Kidney epithelial cell (primary cell): ENCODE results near the gene ARL4C. TPM values are rescaled to one million over a fixed set of nuclear protein-coding genes. Genes with fewer than 3 reads are reported as not detected.
"Not testable (repeated sequence)": the region's sequence is repeated elsewhere in the genome, so short reads cannot be mapped to it uniquely, and the experiment has no call there.

Experiments used
- DNase-seq: peaks from one replicate; pipeline ENCODE4 v3.0.0-alpha.2; 2010; ENCODE audit warnings: low read depth
- H3K27me3 ChIP-seq: 2 replicates; pipeline ENCODE4 v1.6.0; 2011; ENCODE audit warnings: low read length; ENCODE audit not compliant: control insufficient read depth, insufficient read depth
- H3K36me3 ChIP-seq: 2 replicates; pipeline ENCODE4 v1.5.1; 2011; ENCODE audit warnings: low read length; ENCODE audit not compliant: control insufficient read depth, insufficient read depth
- H3K4me3 ChIP-seq: 2 replicates; pipeline ENCODE4 v1.5.1; 2011; ENCODE audit warnings: low read depth, mild to moderate bottlenecking, control low read depth, low read length
- CTCF ChIP-seq: IDR thresholded peaks from 2 replicates; pipeline ENCODE4 v1.5.1; 2011; ENCODE audit warnings: mild to moderate bottlenecking, moderate library complexity, low read length, control low read depth, inconsistent platforms; ENCODE audit not compliant: insufficient read depth, poor library complexity, severe bottlenecking
- total RNA-seq: library from RNA; depleted of rRNA; stranded (reverse); fragments of >200 nt; gene quantifications from 2 replicates; pipeline ENCODE4 v1.2.3, GENCODE V29; 2015

Gene ARL4C
- total RNA-seq, 1 donor from 2014 or later = 115 TPM

GRCh38 chr2:234458466-234458865, 38.4 kb downstream of the ARL4C start:
- no peak for TF ChIP-seq CTCF
- Histone ChIP-seq H3K36me3 (no peaks in the 10 kb centered on the region), H3K4me3 (no peak overlapping the region), H3K27me3 (no peaks in the 10 kb centered on the region)
- DNase-seq = no peak

- H3K27me3 ChIP-seq = no peaks in the 10 kb centered on the region
- no peaks in the 10 kb centered on the region for H3K36me3 ChIP-seq
- no peak overlapping the region for H3K4me3 ChIP-seq
- DNase-seq = no peak
- no peak for TF ChIP-seq CTCF
These were observed 39.5 kb downstream of the ARL4C start for GRCh38 chr2:234457421-234457820.

GRCh38 chr2:234455246-234455645, 41.6 kb downstream of the ARL4C start:
- H3K4me3 ChIP-seq, H3K36me3 ChIP-seq, DNase-seq, H3K27me3 ChIP-seq: not testable (repeated sequence)

GRCh38 chr2:234454433-234454832, 42.4 kb downstream of the ARL4C start:
- no peak for TF ChIP-seq CTCF
- DNase-seq = no peak
- H3K27me3 ChIP-seq = no peaks in the 10 kb centered on the region
- H3K36me3 ChIP-seq = no peaks in the 10 kb centered on the region
- no peak overlapping the region for H3K4me3 ChIP-seq

- no peaks in the 10 kb centered on the region for H3K36me3 ChIP-seq
- TF ChIP-seq CTCF = no peak
- no peak overlapping the region for H3K4me3 ChIP-seq
- DNase-seq = no peak
- no peaks in the 10 kb centered on the region for H3K27me3 ChIP-seq
These were observed 43.7 kb downstream of the ARL4C start for GRCh38 chr2:234453216-234453615.

- Histone ChIP-seq H3K36me3 (no peaks in the 10 kb centered on the region), H3K27me3 (no peaks in the 10 kb centered on the region), H3K4me3 (no peak overlapping the region)
- no peak for TF ChIP-seq CTCF
- DNase-seq = peak; percentile 48
These were observed 44.8 kb downstream of the ARL4C start for GRCh38 chr2:234451852-234452625.
